AG09319 (cell line): Measurements from ENCODE around the gene RARRES2.

Experiments used
- DNase-seq: peaks from one replicate; pipeline ENCODE4 v3.0.0-alpha.2; 2010; ENCODE audit warnings: low read depth; ENCODE audit errors: extremely low read depth
- TF ChIP-seq, protein P1 (sequence below): IDR thresholded peaks from 2 replicates; pipeline ENCODE4 v1.5.1; 2011; ENCODE audit warnings: low read depth, mild to moderate bottlenecking, inconsistent platforms, low read length, moderate library complexity

RARRES2 gene

DNA sequence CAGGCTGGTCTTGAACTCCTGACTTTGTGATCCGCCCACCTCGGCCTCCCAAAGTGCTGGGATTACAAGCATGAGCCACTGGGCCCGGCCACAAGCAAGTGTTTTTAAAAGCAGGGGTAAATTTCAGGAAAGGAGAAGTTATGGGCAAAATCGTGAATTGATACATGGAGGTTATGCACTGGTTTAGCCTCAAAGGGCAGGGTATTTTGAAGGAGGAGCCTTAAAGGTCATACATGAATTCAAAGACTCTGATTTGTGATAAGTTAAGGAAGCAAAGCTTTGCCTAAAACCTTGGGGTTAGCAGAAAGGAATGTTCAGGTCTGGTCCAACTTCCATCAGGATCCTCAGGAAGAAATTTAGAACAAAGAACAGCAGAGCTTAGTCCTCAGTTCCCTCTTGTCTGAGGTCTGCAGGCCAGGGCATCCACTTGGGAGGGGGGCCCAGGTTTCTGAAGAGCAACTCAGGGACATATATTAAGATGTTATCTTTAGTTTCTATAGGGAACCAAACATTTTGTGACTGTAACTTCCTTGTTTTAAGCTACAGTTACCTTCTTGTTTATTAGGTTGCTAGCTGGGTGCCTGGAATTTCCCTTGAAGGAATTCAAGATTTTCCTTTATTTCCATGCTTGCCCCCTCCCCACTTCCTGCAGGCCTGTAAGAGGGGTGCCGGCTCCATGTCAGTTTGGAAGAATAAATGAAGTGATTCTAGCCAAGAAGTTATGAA lies 24.4 kb upstream of the RARRES2 start:
- DNase-seq, result no peak

DNA sequence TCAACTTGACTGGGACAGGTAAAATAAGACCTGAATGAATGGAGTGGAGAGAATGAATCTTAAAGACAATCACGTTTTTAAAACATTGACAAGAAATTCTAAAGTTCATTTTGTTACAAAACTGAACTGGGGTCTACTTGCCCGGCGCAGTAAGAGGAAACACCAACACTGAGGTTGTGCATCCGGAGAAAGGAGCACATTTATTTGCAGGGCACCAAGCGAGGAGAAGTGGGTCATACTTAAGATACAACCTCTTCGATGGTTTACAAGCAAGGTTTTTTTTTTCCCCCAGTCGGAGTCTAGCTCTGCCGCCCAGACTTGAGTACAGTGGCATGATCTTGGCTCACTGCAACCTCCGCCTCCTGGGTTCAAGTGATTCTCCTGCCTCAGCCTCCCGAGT lies 23.8 kb upstream of the RARRES2 start:
- TF ChIP-seq, protein P1, sequence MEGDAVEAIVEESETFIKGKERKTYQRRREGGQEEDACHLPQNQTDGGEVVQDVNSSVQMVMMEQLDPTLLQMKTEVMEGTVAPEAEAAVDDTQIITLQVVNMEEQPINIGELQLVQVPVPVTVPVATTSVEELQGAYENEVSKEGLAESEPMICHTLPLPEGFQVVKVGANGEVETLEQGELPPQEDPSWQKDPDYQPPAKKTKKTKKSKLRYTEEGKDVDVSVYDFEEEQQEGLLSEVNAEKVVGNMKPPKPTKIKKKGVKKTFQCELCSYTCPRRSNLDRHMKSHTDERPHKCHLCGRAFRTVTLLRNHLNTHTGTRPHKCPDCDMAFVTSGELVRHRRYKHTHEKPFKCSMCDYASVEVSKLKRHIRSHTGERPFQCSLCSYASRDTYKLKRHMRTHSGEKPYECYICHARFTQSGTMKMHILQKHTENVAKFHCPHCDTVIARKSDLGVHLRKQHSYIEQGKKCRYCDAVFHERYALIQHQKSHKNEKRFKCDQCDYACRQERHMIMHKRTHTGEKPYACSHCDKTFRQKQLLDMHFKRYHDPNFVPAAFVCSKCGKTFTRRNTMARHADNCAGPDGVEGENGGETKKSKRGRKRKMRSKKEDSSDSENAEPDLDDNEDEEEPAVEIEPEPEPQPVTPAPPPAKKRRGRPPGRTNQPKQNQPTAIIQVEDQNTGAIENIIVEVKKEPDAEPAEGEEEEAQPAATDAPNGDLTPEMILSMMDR, result no peak
- DNase-seq, result no peak

More for the DNA sequence above, 24.4 kb upstream of the RARRES2 start:
- TF ChIP-seq, protein P1, result no peak

GRCh38 chr7:150363872-150364271 lies 22.4 kb upstream of the RARRES2 start:
- TF ChIP-seq, protein P1, result no peak
- no peak for DNase-seq

DNA sequence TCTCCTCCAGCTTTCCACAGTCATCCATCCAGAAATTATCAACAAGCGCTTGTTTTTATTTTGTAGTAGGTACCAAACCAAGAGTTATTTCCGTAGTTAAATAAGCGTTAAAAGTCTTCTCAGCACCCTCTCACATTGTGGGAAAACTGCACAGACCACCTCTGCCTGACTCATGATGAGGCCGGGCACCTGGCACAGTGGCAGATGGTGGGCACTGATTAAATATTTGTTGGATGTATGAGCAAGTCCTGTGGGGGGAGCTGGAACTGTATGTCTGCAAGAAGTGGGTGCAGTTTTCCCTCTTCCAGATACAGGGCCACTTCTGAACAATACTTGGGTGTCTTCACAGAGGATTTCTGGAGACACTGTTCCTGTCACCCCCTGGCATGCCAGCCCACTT lies 21.9 kb upstream of the RARRES2 start:
- DNase-seq, result no peak
- TF ChIP-seq, protein P1, result no peak

- no peak for DNase-seq
- TF ChIP-seq, protein P1, result no peak
Observed at GRCh38 chr7:150361807-150362621, 20.6 kb upstream of the RARRES2 start.

DNA sequence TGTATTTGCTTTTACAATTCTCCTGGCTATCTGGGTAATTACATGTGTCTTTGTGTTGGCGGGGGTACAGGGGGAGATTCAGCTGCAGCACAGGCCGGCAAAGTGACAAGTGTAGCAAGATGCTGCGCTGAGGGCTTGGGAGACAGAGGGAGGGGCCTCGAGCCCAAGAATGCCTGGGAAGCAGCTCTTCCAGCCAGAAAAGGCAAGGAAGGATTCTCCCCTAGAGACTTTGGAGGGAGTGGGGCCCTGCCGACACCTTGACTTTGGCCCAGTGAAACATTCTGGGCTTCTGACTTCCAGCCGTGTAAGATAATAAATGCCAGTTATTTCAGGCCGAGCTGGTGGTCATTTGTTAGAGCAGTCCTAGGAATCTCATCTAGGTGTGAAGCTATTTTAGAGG lies 20.0 kb upstream of the RARRES2 start:
- TF ChIP-seq, protein P1, result no peak

More for the DNA sequence above, 20.0 kb upstream of the RARRES2 start:
- no peak for DNase-seq
